NCI-H1092 (cell line): ENCODE data around the gene UBQLNL.

Experiments
- DNase-seq: peaks from one replicate; lab custom pipeline; 2025; lab: John Stamatoyannopoulos, UW

Gene UBQLNL, protein sequence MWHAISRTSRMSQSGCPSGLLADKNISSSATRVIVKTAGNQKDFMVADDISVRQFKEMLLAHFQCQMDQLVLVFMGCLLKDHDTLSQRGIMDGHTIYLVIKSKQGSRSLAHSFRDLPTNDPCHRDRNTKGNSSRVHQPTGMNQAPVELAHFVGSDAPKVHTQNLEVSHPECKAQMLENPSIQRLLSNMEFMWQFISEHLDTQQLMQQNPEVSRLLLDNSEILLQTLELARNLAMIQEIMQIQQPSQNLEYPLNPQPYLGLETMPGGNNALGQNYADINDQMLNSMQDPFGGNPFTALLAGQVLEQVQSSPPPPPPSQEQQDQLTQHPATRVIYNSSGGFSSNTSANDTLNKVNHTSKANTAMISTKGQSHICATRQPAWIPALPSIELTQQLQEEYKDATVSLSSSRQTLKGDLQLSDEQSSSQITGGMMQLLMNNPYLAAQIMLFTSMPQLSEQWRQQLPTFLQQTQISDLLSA

GRCh38 chr11:5516599-5516998 lies at the start of gene UBQLNL:
TSS of gene UBQLNL (minus strand) at chr11:5516699. CDS start at chr11:5516441, 258 bp downstream.
- no peak for DNase-seq

- no peak for DNase-seq
Measured at GRCh38 chr11:5564259-5565019, 47.9 kb upstream of the UBQLNL start.

DNA sequence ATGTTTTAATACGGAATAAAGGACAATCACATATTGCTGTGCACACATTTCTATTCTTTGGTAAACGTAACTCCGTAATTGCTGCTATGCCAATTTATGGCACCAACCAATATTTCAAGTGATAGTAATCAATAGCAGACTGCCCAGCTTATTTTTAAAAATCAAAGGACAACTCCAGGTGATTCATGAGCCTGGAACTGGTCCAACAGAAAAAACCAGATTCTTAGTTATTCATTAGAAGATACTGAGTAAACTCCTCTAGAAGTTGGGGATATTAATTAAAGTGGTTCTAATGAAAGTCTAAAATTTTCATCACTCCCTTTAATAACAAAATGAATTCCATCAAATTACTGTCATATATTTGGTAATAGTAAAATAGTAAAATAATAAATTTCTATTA lies 41.3 kb upstream of the UBQLNL start:
- DNase-seq: no peak

DNA sequence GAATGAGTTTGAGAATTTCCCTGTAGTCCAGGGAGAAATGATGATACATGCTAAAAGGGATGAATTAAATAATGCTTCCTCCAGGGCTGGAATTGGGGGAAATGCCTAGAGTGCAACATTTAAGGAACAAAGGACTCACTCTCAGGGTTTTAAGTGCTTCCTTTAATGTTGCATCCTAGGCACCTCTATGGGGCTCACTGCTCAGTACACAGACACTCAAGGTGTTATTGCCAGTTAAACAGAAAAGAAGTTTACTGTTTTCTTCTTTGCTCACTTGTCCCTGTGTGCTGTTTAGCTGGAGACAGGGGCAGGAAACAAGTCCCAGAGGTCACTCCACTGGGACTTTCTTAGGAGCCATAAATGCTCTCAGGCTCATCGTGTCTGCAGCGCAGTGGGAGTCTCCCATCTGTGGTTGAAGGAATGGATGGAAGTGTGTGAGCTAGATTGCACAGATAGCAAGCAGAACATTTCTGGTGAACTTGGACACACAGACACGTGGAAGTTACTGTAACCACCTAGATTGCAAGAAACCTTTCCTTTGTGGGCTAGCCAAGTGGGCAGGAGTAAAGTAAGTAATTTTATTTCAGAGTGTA lies 40.2 kb upstream of the UBQLNL start:
- no peak for DNase-seq

GRCh38 chr11:5553343-5553742 lies 36.8 kb upstream of the UBQLNL start:
- no peak for DNase-seq

DNA sequence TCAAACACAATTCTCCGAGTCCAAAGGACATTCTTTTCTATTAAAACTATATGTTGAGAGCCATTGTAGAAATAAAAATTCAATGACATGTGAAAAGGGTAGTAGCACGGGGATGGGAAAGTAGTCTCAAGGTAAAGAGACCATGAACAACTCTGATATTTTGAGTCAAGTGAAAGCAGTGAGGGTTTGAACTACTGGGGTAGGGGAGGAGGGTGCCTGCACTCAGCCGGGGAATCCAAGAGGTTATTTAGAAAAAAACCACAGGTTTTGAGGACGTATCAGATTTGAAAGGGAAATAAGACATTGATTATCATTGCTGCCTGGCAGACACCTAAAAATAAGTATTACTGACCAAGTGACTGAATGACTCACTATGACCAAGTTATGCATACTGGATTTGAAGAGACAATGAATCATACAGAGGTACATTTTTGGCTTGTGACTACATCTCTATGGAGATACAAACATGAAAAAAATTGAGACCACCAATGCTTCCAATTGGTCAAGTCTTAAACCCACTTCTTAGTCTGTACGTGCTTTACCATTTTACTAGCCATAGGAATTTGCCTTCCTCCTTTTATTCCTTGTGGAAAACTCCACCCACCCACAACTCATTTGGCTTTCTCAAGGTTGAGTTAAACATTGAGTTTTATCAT lies 34.1 kb upstream of the UBQLNL start:
- no peak for DNase-seq

DNA sequence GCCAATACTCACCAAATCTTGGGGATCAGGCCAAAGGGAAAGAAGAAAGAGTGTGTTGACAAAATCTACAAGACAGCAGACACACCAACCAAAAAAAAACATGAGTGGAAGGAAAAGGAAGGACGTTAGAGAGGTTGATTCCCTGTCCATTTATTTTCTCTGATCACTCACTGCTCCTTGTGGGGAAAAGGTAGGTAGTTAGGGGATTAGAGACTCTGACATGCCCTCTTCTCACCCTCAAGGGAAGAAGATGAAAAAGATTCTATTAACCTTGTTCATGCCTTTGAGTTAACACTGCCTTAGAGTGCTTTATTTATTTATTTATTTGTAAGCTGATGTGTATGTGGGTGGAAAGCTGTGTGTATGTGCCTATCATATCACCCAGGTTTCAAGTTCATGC lies 31.9 kb upstream of the UBQLNL start, which contains the start of gene OR52H1:
OR52H1 (minus strand) TSS at position 101 of the 400 bp plus-strand sequence. CDS start 3,035 bp downstream, outside the sequence.
- DNase-seq: no peak

DNA sequence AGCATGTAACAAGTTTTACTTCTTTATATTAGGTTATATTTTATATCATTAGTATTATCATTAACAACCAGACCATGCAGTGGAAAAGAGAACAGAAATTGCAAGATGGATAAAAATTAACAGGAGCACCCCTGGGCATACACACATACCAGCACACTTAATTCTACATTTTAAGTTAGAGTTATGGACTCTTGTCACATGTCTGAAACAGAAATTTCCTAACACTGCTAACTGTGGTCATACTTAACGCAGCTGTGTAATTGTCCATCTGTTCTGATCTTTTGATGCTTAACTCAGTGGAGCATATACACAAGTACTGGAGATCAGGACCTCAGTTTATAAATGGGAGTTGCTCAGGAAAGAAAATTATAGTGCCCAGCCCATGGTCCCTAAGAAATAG lies 31.5 kb upstream of the UBQLNL start:
- DNase-seq: no peak

DNA sequence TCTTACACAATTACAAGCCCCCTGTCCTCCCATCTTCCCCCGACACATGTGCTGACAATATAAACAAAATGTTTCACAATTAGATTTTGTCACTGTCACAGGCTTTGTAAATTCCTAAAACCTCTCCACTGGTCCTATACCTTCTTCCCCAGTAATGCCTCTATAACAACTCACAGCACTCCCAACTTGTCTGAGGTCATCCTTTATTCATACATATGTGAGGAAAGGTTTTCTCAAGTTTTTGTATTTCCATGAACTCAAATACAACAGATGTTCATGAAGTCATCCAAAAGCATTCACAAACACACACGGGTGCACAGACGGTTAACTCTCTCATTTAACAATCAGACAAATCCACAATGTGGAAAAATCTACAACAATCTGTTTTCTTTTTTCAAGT lies 30.0 kb upstream of the UBQLNL start:
- DNase-seq: no peak

- DNase-seq: no peak
Measured at GRCh38 chr11:5541427-5541826, 24.9 kb upstream of the UBQLNL start.

DNA sequence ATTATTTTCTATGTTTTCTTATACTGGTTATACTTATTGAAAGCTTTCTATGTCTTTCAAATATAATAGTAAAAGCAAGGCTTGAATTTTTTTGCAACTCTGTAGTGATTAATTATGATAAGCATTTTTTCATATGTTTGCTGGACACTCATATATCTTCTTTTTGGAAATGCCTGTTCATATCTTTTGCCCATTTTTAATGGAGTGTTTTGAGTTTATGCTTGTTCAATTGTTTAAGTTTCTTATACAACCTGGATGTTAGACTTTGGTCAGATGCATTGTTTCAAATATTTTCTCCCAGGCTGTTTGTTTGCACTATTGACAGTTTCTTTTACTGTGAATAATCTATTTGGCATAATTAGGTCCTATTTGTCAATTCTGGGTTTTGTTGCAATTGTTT lies 20.0 kb upstream of the UBQLNL start:
- DNase-seq: no peak

DNA sequence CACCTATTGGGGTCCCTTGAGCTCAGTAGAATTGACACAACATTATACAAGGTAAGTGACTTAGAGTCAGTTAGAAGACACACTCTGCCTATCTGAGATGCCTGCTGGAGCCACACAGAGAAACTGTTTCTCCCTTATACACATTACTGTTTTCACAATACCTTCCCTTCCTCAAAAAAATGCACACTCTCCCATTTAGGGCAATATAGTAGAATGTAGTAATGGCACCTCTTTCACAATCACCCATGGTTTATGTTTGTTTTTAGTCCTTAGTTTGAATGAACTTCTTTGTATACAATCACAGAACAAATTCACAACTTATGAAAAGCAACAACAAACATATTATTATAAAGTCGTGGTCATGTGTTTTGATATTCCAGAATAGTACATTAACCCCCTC lies 17.5 kb upstream of the UBQLNL start:
- no peak for DNase-seq

DNA sequence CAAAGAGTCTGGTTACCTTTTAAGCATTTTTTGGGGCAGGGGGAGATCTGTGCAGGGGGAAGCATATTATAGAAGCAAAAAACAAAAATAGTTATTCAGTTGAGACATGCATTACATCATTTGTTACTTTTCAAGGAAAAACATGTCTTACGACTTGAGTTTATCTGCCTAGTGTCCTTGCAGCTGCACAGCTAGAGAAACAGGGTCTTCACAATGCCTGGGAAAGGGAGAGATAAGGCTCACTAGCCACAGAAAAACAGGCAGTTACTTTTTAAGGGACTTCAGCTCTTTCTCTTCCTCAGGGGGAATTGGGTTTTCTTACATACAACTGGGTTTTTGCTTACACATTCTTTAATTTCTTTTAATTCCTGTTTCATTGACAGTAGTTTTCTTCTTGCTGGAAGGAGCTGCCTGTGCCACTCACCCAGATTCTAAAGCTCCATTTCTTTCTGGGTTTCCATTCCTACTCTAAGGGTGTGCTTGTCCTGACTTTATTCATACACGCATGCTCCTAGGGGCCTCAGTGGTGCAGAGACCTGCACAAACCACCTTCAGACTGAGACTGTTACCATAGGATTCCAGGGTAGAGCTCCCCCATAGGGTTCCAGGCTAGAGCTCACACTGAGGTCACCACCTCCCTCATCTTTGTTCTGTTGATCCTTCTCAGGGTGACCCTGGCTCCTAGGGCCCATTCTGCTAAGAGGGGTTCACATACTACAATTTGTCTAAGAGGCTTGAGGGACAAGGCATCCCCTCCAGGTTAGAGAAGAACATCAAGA lies 14.7 kb upstream of the UBQLNL start:
- DNase-seq: no peak

DNA sequence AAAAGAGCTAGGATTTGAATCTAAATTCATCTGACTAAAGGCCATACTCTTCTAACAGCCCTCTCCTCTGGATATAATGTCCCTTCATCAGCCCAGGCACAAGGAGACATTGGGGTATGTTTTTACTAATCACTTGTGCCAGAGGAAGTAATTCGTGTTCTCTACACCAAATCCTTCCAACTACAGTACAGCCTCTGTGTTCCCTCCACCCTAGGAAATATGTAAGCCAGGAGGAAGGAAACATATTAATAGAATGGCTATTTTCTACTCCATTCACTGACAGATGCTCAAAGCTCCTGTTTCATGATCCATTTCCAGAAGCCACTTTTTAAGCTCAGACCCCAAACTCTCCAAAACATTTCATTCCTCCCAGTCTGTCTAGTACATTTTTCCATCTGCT lies 12.0 kb upstream of the UBQLNL start:
- no peak for DNase-seq

- no peak for DNase-seq
Measured at GRCh38 chr11:5527716-5528115, 11.2 kb upstream of the UBQLNL start.

DNA sequence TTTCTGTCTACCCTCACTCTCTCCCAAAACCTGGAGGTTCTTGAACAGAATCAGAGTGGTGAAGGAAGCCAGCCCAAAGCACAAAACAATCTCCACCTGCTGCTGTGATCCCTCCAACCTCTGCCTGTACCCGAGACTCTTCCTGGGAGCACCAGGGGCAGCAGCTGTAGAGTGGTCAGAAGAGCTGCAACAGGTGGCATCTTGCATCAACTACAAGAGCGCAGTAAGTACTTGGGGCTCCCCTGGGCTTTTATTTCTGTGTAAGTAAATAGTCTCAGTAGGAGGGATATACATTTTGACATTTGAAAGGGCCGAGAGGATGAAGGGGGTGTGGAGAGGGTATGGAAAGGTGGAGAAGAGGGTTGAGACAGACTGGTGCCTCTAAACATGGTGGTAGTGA lies 8.3 kb upstream of the UBQLNL start:
- no peak for DNase-seq

DNA sequence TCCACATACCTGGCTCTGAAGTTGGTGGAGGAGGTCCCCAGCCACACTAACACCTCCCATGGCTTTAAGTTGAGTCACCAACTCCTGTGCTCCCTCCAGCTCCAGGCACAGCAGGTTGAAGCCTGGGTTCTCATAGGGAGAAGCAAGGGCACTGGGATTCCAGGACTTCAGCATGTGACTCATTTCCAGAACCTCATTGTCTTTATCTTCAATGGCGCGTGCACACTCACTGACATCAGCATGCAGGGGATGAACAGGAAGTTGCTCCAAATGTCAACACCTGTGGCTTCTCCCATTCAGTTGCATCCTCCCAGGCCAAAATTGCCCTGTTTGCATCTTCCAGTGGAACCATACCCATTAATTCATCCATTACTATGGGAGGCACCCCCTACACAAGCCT lies 5.8 kb upstream of the UBQLNL start:
- DNase-seq: no peak

- DNase-seq: no peak
Measured at GRCh38 chr11:5521540-5521939, 5.0 kb upstream of the UBQLNL start.

DNA sequence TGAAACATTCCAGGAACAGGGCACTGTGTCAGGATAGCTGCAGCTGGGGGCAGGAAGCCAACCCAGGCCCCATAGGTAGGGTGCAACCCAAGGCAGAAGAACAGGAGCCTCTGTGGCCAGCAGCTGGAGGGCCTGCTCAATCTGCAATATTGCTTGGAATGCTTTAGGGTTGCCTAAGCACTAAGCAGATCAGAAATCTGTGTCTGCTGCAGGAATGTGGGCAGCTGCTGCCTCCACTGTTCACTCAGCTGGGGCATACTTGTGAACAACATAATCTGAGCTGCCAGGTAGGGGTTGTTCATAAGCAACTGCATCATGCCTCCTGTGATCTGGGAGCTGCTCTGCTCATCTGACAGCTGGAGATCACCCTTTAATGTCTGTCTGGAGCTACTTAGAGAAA lies 1.7 kb downstream of the UBQLNL start:
- no peak for DNase-seq

DNA sequence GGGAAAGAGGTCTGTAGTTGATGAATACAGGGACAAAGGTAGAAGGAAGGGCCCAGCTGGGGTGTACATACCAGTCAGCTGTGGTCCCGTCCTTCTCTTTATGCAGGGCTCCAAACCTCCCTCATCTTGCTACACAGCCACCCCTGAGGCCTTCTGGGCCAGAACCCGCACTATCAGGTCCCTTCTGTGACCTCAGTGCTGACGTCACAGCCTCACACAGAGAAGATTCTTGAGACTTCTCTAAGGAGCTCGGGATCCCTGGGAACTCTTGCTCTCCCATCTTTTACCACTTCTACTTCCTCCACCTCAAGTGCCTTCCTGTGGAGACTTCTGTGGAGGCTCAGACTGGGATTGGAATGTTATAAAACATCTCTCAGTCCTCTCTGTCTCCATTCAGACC lies 6.7 kb downstream of the UBQLNL start, which contains the start of gene UBQLN3:
UBQLN3 (minus strand) TSS at position 155 of the 400 bp plus-strand sequence. CDS start 399 bp downstream, outside the sequence.
- DNase-seq: no peak

- DNase-seq: no peak
Measured at GRCh38 chr11:5508605-5509004, 7.9 kb downstream of the UBQLNL start.
